Inflammatory macrophage treated with lipopolysaccharide for 4 hours (primary cell): Measurements from ENCODE around the gene FOXN3.

ENCODE experiments used
- DNase-seq: peaks from one replicate; pipeline ENCODE4 v3.0.0-alpha.2; 2020

Gene FOXN3

DNA sequence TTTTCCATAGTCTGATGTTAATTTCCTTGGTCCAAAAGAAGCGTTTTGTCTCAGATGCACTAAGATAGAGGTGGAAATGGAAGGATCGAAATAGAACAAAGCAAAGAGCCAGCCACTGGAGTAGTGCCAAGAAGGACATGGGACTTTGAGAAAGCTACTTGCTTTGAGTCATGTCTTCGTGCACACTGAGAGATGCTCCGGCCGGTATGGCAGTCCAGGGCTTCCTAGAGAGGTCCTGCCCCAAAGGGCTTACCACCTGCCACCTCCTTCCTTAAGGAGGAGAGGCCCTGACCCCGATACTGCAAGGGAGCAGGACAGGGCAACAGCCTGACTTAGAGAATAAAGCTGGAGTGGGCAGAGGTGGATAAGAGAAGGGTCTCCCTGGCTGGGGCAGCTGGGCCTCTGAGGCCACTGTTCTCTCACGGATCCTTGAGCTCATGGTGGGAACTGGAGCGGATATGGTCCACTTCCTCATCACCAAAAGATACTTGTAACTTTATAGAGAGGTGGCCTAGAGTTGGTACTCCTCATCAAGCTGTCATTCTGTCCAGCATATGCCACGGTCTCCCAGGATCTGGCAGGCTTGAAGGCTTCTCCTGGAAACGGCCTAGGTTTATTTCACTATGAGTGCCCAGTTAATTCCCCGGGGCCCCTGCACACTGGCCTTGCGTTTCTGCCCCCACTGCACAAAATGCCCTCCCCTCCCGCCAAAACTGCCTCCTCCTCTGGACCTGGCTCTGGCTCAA is 57.4 kb downstream of the FOXN3 start:
- no peak for DNase-seq

DNA sequence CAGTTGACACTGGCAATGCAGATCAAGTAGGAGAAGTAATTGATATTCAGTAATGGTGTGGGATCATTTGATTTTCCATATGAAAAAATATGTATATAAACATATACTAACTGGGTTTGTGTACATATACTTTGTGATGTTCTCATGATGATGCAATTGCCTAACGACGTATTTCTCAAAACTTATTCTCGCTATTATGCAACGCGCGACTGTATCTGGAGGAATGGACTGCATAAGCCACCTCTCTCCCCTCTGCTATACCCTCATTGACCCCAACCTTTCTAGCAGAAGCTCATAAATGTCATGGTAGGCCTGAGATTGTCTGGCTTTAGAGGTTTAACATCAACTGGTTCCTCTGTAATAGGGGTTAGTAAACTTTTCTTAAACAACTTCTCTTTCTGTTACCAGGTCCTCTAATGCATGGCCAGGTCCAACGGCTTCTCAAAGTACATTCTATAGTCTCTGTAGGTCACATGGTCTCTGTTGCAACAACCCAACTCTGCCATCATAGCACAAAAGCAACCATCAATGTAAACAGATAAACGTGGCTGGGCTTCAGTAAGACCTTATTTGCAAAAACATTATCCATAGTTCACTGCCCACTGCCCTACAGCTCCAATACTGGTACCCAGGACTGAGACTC is 59.3 kb downstream of the FOXN3 start:
- DNase-seq = peak; percentile 84

DNA sequence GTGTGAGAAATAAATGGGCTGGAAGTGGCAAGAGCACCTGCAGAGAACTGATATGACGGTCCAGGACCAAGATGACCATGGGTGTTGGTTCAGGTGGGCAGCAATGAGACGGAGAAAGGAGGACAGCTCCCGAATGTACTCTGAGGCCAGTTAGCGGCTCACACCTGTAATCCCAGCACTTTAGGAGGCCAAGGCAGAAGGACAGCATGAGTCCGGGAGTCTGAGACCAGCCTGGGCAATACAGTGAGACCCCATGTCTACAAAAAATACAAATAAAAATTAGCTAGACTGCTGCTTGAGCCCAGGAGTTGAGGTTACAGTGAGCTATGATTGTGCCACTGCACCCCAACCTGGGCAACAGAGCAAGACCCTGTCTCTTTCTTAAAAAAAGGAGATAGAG is 60.1 kb downstream of the FOXN3 start:
- no peak for DNase-seq

DNA sequence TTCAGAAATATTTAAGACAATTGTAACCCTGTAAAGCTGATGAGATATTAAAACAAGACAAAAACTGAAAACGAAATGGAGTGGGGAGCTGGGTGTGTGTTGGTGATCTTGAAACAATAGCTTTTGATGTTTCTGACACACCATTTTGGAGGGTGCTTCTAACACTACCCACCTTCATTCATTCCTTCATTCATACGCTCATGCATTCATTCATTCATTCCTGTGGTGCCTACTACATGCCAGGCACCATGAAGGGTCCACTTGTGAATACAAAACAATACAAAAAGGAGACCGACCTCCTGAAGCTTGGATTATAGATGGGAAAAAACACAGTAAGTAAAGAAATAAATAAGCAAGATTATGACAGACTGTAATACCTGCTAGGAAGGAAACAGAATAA is 60.5 kb downstream of the FOXN3 start:
- no peak for DNase-seq

DNA sequence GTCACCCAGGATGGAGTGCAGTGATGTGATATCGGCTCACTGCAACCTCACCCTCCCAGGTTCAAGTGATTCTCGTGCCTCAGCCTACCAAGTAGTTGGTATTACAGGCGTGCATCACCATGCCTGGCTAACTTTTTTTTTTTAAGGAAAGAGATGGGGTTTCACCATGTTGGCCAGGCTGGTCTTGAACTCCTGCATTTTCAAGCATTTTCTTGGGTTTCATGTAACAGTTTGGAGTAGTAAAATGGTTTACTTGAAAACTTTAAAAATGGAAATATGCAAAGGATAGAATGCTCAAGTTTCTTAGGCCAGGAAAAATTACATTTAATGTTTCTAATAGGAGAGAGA is 63.3 kb downstream of the FOXN3 start:
- DNase-seq = no peak

DNA sequence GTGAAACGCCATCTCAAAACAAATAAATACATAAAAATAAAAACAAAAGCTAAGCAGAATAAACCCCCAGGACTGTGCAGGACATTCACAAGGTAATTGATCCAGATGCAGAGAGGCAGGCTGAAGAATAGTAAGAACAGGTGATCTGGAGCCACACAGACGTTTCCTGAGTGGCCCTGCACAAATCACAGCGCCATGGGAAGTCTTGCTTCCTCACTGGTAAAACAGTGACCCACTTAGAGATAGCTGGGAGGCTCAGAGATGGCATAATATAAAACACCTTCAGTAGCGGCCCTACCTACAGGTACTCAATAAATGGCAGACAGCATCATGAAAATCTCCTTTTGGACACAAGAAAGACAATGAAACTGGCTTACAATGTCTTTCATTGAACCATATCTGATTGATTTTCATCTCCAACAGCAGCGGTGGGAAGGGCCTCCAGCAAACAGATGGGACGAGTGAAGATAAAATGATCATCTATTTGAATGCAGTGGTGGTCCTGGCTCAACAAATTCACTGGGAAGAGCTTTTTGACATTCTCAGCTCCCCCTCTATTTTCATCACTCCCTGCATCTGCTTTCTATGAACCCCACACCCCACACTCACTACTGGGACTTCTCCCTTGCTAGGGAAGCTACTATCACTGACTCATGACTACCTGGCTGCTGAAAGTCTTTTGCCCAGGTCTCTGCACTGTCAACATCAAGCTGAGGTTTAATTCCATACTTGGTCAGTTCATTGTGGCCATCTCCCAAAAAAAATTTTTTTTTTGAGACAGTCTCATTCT is 63.9 kb downstream of the FOXN3 start:
- DNase-seq = no peak

DNA sequence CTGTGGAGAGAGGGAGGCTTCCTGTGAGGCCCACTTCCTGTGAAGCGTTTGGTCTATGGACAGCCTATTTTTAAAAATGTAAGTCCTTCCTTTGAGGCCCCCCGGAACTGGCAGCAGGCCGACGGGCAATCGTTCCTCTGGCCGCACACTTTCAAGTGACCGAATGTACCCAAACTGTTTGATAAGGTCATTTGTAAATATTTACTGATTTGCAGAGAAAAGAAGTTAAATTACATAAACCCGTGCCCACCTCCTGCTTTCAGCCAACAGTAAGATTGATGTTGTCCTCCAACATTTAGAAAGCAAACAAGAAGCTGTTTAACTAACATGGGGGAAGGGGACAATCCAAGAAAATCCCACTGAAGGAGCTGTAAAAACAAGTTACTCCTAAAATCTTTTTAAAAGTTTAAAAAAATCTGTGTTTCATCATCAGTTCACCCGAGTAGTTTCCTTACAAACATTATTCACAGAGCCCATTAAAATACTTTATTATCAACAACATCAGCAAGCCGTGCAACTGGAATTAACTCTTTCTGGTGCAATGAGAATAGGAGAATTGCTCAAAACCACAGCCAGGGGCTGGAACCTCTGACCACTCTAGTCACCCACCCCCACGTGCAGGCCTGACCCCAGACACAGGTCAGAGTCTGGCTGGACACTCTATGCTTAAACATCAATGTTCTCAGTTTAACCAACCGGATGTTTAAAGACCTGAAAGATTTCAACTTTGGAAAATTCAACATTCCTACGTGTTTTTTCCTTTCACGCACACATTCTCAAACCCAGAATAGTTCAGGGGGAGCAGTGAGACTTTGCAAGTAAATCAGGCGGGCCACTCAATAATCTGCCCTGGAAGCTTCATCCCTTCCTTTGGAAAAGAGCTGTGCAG is 65.3 kb downstream of the FOXN3 start:
- DNase-seq = no peak

DNA sequence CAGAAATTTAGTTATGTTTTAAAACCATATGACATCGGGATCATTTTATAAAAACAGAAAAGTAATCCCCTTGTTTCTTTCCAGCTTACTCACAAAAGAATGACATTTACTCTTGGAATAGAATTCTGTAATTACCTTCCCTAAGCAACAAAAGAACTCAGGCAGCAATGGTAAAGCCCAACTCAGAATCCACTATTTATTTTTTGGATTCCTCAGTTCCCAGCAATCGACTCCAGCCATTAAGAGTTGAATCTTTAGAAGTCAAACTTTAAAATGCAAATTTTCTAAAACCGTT is 65.9 kb downstream of the FOXN3 start:
- no peak for DNase-seq

DNA sequence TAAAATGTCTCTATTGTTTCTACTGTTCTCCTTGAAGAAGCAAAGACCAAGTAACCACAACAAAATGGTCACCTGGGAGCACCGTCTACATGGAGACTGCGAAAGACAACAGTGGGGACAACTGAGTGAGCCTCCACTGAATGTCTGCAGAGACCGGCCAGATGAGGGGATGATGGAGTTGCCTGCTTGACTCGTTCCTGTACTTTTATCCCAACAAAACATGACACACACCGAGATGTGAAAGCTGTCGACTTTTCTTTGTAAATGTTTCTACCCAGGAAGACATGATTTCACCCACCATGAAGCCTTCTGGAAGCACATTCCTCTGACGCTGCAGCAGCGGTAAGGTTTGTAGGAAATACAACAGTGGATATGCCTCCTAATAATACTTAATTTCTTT is 66.9 kb downstream of the FOXN3 start:
- DNase-seq = no peak

DNA sequence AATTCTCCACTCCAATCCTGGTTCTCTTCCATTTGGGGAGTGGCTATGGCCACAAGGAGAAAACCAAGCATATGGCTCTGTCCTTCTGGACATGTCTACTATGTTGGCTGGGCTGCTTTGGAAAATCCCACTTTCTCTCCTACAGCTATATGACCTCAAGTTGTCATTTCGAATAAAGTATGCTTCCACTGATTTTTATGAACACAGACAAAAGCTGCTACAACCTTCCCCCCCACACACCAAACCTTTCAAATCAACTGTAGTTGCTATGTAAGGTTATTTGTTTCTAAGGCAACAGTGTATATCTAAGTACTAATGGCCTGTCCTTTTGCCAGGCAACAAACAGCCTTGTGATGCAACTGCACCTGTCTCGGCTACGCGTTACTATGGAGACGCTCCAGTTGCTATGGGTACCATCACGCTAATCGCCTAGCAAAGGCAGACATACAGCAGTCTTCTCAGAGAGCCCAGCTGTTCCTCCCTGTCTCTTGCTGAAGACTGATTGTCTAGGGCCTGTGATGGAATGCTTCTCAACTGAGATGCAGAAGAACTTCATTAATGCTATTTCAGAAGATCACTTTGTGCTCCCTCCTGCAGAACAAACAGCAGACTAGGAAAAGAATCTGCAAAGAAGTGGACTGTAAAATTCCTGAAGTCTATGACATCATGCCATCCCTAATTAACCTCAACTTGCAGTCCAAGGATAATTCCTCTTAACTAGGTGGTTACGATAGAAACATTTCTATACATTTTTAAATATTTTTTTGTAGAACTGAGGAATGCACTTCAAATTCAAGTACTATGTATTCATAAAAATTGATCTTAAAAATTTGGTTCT is 67.6 kb downstream of the FOXN3 start:
- no peak for DNase-seq

DNA sequence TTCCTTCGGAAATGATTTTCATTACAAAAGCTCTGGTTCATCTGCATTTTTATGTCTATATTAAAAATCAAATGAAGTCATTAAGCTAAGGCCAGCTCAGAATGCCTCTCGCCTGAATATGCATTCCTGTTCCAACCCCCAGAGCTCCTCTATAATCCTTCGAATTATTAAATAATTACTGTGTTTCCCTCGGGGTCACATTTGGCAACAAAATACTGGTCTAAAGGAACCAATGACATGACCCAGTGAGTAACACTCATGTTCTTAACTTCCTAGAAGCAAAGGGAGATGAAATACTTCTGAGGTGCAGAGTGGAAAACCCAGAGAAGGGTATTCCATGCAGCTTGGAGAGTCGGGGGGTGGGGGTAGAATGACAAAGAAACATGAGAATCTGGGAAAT is 68.3 kb downstream of the FOXN3 start:
- DNase-seq = no peak

DNA sequence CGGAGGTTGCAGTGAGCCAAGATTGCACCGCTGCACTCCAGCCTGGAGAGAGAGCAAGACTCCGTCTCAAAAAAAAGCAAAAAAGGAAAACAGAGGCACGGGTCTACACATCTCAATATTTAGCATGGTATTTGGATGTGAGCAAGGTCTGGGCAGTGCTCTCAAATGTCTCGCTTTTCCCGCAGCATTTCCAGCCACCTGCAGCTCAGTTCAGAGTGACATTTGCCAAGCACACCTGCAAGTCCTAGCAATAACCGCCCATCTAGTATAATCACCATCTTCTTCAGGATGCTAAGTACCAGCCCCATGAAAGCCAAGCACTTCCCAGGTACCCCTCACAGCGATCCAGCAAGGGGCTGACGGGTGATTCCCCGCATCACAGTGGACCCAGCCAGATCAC is 69.1 kb downstream of the FOXN3 start:
- no peak for DNase-seq

DNA sequence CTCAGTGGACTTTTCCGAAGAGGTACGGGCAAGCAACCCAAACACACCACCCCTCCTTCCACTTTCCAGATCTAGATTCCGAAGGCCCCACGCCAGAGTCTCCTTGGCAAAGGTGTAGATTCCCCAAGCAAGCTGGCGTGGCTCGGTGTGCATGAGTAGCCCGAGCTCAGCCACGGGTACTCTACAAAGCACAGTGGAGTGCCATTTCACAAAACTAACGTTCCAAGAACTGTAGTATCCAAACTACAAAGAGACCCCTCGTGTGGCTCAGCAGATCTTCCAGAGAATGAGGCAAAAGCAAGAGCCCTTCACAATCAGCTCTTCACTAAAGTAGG is 72.1 kb downstream of the FOXN3 start:
- DNase-seq = no peak

DNA sequence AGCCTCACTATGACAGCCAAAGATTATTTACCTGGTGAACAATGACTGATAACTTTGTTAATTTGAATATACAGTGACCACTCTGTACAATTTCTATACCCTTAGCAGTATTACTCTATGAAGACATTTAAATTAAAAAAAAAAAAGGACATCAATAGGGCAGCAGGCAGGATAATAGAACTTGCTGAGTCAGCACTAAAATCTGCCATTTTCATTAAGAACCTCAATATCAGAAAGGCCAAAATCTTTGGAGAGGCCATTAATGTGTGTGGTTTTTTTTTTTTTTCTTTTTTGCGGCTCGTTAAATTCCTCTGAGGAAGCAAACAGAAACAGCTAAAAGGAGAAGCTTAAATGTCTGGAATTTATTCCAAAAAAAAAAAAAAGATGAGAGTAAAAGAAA is 73.7 kb downstream of the FOXN3 start:
- DNase-seq = no peak

DNA sequence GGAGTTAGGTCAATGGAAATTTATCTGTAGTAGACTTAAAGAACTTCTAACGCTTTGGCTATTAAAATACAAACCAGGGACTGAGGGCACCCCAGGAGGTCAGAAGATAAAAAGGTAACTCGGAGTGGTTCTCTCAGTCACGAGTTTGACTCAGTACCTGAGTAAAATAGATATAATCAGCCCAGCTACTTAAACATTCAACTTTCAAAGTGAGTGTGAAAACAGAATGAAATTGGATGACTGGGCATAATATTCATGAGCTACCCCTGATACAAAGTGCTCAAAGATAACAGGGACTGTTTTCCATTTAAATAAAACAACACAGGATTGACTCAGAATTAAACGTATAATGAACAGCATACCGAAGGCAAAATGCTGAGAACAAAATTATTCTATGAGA is 75.0 kb downstream of the FOXN3 start:
- DNase-seq = no peak

DNA sequence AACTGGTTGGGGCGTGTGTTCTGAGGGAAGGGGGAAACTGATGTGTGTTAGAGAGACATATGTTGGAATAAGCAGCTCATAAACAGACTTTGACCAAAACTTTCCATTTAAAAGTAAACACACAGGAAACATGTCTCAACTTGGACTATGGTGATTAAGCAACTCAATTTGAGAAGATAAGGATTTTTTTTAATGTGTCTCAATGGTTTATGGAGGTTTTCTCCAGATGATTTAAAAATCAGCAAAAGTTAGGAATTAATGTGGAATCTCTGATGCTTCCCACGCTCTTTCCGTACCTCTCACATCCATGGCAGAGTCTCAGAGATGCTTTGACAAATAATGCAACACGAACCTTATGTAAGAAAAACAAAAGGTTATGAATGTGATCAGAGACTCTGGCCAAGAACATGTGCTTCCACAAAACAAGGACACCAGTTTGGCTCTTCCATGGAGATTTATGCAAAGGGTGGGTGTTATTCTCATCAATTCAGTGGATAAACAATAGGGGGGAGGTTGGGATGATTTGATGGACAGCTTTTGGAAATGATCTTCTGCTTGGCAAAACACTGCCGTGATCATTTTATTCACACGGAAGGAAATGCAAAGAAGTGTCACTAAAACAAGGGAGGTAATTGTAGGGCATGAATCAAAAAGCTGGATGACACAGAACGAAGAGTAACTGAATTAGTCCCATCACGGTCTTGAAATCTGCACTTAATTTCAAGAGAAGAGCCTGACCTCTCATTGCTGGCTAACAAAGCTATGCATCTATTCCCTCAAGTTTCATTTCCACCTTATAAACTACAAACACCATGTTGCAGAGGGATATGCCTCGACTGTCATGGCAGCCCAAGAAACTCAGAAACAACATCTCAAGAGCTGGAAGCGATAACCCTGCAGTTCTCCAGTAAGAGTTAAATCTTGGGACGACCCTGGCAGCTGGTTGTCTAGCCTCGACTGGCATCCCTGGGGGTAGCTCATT is 76.5 kb downstream of the FOXN3 start:
- DNase-seq = no peak

DNA sequence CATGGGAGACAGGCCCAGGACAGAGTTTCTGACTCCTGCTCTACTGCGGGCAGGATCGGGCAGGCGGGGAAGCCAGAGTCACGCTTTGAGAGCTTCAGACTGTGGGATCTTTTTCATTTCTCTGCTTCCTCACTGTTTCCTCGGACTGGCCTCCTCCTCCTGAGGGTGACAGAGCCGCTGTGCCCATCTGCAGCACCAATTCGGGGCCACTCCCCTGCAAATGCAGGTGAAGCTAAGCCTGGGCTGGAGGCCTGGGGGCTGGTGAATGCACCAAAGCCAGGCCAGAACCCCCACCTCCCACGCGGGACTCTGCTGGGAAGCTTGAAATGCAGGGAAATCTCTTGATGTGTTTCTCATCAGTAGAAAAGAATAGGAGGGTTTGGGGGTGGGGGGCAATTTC is 77.5 kb downstream of the FOXN3 start:
- no peak for DNase-seq

DNA sequence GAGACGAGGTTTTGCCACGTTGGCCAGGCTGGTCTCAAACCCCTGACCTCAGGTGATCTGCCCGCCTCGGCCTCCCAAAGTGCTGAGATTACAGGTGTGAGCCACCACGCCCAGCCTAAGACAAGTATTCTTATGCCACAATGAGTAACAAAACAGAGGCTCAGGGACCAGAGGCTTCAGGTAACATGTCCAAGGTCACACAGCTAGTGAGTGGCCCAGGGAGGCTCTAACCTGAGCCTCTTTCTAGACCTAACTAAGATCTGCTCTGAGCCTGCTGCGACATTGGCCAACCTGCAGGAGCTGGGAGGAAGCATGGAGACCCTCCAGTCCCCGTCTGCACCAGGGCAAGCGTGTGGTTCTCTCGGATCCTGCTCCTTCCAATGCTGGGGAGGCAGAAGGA is 77.9 kb downstream of the FOXN3 start:
- DNase-seq = no peak

DNA sequence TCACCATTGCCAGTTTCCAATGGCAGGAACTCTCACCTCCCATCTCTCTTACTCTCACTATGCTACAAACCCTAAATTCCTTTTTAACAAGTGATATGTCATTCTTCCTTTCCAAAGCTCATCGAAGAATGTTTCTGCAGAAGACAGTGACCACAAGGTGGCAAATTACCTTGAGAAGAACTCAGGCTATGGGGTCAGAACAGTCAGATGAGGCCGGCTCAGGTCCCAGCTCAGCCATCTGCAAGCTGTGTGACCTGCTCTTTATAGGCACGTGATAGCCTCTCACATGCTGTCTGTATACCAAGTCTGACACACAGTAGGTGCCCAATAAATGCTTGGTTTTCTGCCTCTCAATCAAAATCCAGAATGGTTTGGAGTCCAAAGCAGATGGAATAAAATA is 80.7 kb downstream of the FOXN3 start:
- DNase-seq = no peak

DNA sequence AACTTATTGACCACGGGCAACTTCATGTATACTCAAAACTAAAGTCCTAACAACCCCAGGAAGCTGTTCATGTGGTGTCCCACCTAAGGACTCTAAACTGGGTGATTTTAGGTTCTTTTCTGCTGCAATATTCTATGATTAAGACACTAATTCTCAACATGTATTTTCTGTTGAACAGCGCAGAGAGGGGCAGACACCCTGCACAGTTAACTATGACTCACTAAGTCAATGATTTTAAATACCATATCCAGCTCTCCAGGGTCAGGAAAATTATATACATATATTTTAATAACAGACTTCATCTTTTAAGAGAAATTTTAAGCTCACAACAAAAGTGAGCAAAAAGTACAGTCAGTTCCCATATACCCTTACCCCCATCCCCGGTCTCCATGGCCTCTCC is 85.0 kb downstream of the FOXN3 start:
- no peak for DNase-seq

DNA sequence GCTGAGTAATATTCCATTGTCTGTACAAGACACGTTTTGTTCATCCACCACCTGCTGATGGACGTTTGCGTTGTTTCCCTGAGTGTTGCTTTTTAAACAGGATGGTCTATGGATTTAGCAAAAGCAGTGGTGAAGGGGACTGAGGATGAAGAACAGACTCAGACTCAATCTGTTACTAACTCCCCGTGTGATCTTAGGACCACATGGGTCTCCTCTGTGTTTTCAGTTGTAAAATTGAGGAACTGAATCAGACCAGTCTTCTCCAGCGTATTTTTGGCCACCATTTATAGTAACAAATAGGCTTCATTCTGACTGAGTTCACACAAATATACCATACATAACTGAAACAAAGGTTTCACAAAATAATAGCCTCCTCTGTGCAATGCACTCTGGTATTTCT is 85.6 kb downstream of the FOXN3 start:
- no peak for DNase-seq
